Prostate gland (tissue), 2 donors: ENCODE results near the gene GPBP1.

ENCODE experiments used
- CTCF ChIP-seq, 4 experiments: fragments of 200-600 bp in 2 of 4; fragments of 450-650 bp in 2 of 4; sonication (generic) in 2 of 4; IDR thresholded peaks; 1 replicate in 3 of 4; 2 replicates in 1 of 4; pipeline ENCODE4 v1.5.1; 2016 to 2019; ENCODE audit warnings: antibody characterized with exemption in 4 of 4, mild to moderate bottlenecking in 2 of 4, moderate library complexity in 2 of 4
- POLR2A ChIP-seq: fragments of 450-650 bp; IDR thresholded peaks from one replicate; pipeline ENCODE4 v1.6.1; 2016; ENCODE audit warnings: antibody characterized with exemption, mild to moderate bottlenecking
- POLR2AphosphoS5 ChIP-seq: sonication (generic); formaldehyde crosslinking; IDR thresholded peaks from one replicate; pipeline ENCODE4 v1.6.1; 2017; ENCODE audit warnings: antibody characterized with exemption

GRCh38 chr5:57259704-57260103, 85.8 kb downstream of the GPBP1 start:
- TF ChIP-seq POLR2A (no peak), CTCF (IDR thresholded peaks at IDR 0.05) (no peak), POLR2AphosphoS5 (no peak)
